CD4-positive, alpha-beta T cell treated with Interleukin-15 for 1 hour (primary cell): ENCODE measurements around the gene CIAO1.
A peak's percentile ranks its signal among the peaks of the same experiment; 100 is the strongest.
"Not testable (repeated sequence)": the region's sequence is repeated elsewhere in the genome, so short reads cannot be mapped to it uniquely, and the experiment has no call there.

ENCODE experiments used
- DNase-seq: peaks from one replicate; pipeline ENCODE4 v3.0.0-alpha.2; 2020

The CIAO1 gene

DNA sequence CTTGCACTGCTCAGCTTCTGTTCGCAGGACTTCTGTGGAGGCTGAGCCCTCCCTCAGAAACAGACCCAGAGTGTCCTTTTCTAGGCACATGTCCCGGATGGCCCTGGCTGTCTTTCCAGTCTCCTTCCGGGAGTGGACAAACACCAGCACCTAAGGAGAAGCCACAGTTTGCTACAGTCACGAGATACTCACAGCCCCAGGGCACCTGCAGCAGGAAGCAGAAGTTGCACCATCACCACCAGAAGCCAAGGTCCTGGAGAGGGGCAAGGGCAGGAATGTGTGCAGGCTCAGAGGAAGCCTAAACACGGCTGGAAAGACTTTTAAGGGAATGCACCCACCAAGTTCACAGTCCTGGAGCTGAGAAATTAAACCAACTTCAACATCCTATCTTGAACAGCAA lies 25.7 kb downstream of the CIAO1 start:
- DNase-seq = no peak

GRCh38 chr2:96294271-96294670 lies 28.2 kb downstream of the CIAO1 start:
- DNase-seq = not testable (repeated sequence)

GRCh38 chr2:96296925-96297324 lies 30.9 kb downstream of the CIAO1 start:
- no peak for DNase-seq

DNA sequence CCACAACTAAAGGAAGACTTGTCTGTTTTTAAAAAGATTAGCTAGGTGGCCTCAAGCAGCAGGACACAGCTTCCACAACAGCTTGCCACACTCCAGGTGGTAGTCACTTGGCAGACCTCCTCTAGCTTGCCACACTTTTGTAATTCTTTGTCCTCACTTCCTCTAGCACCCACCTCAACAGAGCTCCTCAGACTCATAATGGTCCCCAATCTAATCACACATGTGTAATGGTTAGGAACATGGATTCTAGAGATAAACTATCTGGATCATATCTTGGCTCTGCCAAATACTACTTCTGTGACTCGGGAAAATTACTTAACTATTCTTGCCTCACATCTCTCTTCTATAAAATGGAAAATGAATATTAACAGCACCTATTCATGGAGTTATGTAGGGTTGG lies 35.8 kb downstream of the CIAO1 start:
- DNase-seq = no peak

DNA sequence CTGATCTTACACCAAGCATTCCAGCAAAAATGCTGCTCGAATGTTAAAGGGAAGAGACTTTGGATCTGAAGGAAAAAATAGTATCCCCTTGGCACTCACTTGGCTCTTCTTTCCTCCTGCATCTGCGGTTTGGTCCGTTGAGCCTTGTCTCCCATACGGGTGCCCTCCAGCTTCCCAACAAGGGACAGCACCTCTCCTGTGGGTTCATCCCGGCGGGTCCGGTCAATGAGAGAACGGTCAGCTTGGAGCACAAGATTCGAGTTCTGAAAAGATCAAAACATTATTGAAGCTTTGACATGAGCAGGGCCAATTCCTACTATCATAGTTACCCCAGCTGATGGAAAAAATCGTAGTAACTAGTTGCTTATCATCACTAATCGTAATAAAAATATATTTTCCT lies 38.6 kb downstream of the CIAO1 start:
- DNase-seq = no peak

GRCh38 chr2:96305091-96305978 lies 39.3 kb downstream of the CIAO1 start, which contains the start of gene SNRNP200:
Gene SNRNP200 (minus strand): TSS chr2:96305546. CDS start chr2:96305437, 109 bp downstream.
- DNase-seq = peak; percentile 89

- no peak for DNase-seq
These were observed 39.9 kb downstream of the CIAO1 start for GRCh38 chr2:96305979-96306308.

- no peak for DNase-seq
These were observed 40.3 kb downstream of the CIAO1 start for GRCh38 chr2:96306370-96306769.

DNA sequence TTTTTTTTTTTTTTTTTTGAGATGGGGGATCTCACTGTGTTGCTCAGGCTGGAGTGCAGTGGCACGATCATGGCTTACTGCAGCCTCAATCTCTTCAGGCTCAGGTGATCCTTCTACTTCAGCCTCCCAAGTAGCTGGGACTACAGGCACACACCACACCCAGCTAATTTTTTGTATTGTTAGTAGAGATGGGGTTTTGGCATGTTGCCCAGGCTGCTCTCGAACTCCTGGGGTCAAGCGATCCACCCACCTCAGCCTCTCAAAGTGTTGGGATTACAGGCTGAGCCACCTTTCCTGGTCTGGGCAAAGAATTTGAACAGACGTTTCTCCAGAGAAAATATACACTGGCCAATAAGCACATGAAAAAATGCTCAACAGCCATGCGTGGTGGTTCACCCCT lies 42.2 kb downstream of the CIAO1 start:
- DNase-seq = no peak

GRCh38 chr2:96315005-96315399 lies 49.0 kb downstream of the CIAO1 start:
- no peak for DNase-seq

DNA sequence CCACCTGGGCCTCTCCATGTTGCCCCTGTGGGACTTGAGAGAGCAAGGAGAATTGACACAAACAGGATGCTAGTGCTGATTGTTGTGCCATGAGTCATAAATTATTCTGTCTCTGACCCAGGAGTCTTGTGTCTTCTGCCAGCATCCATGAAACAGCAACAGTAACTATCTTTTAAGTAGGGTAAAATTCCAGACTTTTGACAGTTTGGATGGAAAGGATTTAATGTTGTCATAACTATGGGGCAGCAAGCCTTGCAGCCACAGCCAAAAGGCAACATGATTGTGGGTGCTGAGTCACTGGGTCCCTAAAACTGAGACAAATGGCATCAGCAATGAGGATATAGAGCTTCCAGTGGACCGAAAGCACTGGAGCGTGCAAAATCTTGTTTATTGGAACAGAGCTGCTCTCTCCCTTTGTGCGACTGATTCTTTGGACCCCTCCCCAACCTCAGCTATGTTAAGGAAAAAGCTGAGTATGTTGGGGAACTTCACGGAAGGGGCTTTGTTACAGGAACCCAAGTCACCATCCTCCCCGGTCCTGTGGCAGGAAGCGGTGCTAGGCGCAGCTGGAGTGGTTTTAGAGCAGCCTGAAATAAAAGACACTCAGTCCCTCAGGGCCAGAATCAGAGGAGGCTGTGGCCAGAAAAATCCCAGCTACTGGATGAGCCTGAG lies 49.5 kb downstream of the CIAO1 start:
- DNase-seq = no peak

GRCh38 chr2:96316999-96317398 lies 51.0 kb downstream of the CIAO1 start:
- DNase-seq = no peak

DNA sequence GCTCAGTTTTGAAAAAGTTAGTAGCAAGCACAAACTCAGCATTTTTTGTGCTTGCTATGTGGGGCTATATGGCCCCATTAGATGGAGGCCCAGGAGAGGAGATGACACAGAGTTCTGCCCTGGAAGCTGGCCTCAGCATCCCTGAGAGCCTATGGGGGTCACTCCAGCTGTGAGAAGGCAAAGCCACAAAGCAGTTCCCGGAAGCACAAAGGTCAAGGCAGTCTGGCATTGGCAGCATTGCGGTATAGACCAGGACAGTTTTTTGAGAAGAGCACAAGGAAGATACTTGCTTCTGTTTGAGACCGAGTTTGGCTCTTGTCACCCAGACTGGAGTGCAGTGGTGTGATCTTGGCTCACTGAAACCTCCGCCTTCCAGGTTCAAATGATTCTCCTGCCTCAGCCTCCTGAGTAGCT lies 51.6 kb downstream of the CIAO1 start:
- DNase-seq = no peak

GRCh38 chr2:96318723-96319122 lies 52.7 kb downstream of the CIAO1 start:
- DNase-seq = no peak

- no peak for DNase-seq
These were observed 53.4 kb downstream of the CIAO1 start for GRCh38 chr2:96319396-96319795.

GRCh38 chr2:96320326-96320725 lies 54.3 kb downstream of the CIAO1 start:
- no peak for DNase-seq

DNA sequence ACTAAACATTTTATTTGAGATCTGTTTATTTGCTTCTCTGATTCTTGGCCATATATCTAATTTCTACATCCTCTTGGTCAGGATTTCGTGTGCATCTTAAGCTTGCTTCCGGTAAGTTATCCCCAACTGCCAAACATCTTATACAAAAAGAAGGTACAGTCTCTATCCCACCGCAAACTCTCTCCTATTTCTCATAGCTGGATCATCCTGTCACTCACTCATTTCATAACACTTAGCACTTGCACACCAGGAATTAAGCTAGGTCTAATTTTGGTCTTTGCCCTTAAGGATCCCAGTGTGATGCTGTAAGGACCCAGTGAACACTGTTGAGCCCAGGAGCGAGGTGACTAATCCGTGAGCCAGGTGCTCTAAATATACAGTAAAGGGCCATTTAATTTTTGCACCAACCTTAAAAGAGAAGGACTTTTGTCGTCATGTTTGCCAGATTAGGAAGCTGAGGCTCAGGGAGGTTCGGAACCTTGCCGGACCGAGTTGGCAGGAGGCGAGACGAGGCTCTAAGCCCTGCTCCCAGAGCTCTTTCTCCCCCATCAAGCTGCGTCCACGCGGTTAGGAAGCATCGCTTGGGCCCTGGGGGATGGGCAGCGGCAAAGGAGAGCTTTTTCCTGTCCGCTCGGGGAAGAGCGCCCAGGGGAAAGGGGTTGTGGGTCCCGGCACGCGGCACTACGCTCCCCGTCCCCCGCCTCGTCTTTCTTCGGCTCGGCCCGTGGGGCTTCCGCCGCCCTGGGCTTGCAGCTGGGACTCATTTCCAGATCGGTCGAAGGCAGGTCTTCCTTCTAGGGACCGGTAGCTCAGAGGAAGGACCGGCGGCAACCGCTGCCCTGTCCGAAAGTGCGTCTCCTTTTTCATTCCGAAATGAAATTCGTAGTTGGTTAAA lies 55.0 kb downstream of the CIAO1 start:
- DNase-seq = no peak
